Stimulated activated CD8-positive, alpha-beta memory T cell treated with anti-CD3 and anti-CD28 coated beads, Interleukin-2, amount 100 ng/mL, for 1 hour (primary cell): ENCODE data around the gene TGFB3.
"Not testable (repeated sequence)": the region's sequence is repeated elsewhere in the genome, so short reads cannot be mapped to it uniquely, and the experiment has no call there.

Experiments
- DNase-seq, 2 donors: peaks; one replicate each; pipeline ENCODE4 v3.0.0-alpha.2; 2020; ENCODE audit warnings: low read depth in 2 of 2

TGFB3 gene

DNA sequence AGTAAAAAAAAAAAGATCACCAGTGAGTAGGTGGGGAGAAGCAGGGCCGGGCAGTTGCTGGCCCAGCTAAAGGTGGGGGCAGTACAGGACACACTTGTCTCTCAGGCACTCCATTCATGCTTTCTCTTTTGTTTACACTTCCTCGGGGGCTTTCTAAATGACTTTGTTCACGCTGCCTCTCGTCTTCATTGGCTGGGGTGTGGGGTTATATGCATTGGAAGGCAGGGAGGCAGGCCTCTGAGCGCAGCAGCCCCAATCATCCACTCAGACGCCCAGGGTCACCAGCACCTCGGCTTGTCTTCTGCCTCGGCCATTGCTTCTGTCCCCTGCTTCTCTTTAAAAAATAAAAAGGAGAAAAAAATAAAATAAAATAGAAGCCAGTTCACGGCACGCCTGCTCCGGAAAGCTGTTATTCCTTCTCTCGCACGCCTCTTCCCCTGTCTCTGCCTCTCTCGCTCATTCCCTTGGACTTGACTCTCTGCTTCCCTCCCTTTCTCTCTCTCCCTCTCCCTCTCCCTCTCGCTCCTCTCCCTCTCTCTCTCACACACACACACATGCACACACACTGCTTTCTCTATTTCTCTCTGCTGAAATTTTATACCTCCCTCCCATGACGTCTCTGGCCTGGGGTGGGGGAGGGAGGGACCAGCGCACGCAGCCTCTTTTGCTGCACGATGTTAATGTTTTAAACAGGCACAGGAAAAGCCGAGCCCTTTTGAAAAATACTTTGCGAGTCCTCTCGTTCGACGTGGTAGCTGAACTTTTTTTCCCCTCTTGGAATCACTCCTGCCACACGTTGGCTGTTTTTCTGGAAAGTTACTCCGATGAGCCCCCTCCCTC, at the start of gene TGFB3:
TSS of gene TGFB3 (minus strand) at position 570 of the 840 bp plus-strand sequence. CDS start 1,102 bp downstream, outside the sequence.
- peak; percentile 27 to 30 for DNase-seq

DNA sequence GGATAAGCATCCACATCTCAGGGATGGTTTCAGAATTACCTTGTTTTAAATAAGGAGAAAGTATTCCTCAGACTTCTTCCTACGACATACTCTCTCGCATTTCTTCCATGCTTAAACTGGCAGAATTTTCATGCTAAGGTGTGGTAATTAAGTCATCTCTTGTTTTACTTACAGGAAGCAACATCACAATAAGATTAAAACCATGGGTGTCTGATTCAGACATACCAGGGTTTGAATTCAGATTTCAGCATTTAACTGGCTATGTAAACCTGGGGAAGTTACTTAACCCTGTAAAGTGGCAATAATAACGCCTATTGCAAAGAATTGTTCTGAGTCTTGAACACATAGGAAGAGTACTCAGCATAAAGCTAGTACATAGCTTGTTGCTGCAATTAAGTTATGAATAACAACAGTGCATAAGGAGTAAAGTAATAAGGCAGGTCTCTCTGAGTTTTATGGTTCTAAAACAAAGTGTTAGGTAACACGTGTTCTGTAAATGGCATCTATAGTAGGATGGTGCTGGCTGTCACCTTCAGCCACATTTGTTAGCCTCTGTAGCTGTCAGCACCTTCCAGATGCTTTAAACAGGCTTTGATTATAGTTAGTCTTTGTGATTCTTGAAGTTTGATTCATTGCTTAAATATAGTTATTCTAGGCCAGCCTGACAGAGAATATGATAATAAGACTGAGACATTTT, 42.6 kb upstream of the TGFB3 start:
- no peak for DNase-seq

DNA sequence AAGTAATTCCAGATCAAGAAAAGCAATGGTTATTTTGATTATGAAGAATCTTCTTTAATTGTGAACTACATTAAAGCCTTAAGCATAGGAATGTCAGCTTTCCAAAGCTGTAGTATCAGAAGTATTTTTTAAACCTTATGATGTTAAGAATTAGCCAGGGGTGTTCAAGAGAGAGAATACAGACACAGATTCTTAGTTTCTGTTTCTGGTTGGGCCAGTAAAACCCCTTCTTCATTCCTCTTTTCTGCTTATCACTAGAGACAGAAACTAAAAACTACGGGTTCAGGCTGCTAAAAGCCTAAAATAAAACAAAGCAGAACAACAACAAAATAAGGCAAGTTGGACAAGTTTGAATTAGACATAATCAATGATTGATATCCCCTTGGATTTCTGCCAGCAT, 42.0 kb upstream of the TGFB3 start:
- DNase-seq: no peak

DNA sequence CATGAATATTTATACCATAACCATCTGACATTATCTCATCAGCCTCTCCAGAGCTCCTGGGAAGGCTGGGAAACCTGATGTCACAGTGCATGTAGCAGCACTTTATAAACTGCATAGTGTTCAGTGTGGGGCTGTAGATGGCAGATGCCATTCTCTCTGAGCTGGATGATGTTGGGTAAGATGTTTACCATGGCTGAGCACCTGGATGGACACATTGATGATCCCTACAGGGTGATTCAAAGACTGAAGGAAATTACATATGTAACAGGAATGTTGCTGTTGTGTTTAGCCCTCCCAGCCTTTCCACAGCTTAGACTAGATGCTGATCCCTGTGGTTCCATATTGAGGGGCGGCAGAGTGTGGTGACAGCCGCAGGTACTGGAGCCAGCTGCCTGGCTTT, 41.2 kb upstream of the TGFB3 start:
- no peak for DNase-seq

DNA sequence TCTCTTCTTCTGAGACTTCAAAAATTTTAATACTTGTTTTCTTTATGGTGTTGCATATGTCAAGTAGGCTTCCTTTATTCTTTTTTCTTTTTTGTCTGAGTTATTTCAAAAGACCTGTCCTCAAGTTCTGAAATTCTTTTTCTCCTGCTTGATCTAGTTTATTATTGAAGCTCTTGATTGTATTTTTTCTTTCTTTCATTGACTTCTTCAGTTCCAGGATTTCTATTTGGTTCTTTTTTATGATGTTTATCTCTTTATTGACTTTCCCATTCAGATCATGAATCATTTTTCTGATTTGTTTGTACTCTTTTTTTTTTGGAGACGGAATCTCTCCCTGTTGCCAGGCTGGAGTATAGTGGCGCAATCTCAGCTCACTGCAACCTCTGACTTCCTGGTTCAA, 37.9 kb upstream of the TGFB3 start:
- no peak for DNase-seq

GRCh38 chr14:76015668-76016067, 33.9 kb upstream of the TGFB3 start:
- no peak for DNase-seq

DNA sequence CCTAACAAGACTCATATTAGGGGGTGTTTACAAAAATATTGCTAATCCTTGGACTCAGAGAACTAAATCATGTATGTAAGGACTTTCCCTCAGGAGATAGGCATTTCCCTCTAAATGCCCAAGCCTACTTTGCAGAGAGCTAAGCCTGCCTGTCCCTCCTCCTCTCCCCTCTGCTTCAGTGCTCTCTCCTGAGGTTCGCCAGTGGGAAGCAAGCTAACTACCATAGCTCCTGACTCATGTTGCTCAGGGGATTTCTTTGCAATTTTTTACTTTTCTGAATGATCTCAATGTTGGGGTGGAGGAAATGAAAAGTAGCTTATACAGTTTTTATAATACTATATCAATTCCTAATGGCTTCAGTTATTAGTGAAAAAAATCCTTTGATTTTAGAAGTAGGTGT, 33.4 kb upstream of the TGFB3 start:
- DNase-seq: no peak

- DNase-seq: no peak
Measured at GRCh38 chr14:76012354-76012753, 30.6 kb upstream of the TGFB3 start.

DNA sequence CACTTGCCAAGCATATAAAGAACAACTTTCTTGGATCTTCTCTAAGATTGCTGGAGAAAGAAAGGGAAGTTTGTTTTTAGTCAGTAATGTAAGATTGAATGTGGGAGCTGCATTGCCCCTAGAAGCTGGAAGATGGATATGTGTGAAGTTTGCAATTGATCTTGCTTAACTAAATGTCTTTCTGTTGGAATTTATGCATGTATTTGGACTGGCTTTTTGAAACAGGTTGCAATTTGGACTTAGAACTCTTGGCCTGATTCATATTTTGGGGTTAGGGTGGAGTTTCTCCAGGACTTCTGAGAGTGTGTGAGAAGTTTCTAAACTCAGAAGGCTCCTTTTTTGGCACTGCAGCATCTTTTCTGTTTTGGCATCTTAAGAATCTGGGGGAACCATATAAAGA, 30.1 kb upstream of the TGFB3 start:
- no peak for DNase-seq

DNA sequence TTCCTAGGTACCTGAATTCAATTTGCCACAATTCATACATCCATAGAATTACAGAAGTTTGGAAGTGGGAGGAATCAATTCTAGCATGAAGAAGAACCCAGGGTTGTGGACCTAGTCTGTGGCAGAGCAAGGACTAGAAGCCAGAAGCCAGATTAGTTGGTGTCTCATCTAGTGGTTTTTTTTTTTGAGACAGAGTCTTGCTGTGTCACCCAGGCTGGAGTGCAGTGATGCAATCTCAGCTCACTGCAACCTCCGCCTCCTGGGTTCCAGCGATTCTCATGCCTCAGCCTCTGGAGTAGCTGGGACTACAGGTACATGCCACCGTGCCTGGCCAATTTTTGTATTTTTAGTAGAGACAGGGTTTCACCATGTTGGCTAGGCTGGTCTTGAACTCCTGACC, 27.8 kb upstream of the TGFB3 start:
- DNase-seq: not testable (repeated sequence)

DNA sequence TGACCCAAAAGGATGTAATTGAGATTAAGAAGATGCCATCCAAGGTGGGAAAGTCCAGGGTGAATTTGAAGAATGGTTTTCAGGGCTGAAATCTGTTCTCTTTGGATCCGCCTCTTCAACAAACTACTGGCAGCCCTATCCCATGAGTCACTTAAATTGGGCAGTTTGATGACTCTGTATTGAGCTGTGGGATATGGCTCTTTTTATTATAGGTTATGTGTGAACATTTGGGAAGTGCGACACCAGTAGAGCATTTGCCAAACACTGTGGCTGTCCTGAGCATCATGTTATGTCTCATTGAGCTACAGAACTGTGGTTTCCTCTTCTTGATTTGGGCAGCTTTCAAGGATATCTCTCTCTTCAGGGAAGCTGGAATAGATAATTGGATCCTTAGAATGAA, 26.1 kb upstream of the TGFB3 start:
- no peak for DNase-seq

DNA sequence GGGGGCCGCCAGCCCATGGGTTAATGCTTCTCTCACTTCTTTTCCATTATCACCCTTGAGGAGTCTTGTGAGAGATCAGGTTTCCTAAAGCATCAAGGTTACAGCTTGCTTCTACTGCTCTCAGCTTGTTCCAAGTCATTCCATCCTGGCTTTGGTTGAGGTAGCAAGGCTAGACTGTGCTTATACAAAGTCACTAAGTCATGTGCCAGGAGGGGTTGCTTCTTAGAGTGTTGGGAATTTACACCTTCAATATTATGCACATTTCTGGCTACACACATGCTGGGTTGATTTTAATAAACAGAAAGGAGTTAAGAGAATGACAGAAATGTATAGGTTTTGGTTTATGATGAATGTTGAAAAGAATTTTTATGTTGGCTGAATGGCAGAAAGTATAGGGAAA, 25.6 kb upstream of the TGFB3 start:
- DNase-seq: no peak

DNA sequence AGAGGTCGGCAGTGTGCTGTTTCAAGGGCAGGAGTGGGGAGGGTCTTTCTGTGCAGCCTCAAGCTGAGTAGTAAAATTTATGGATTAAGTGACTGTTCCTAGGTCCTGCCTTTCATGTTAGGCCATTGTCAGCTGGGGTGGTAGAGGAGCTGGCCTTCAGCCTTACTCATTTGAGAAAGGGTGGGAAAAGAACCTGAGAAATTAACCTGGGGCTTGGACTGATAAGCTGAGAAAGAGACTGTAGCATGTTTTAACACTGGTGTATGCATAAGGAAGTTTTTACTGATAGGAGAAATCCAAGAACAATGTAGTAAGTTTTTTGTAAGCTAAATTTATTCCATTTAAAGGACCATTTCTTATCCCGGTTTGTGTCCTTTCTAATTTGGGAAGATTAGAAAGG, 24.5 kb upstream of the TGFB3 start:
- DNase-seq: no peak

GRCh38 chr14:76002383-76002782, 20.6 kb upstream of the TGFB3 start:
- DNase-seq: no peak

GRCh38 chr14:75999511-76000190, 17.9 kb upstream of the TGFB3 start:
- no peak for DNase-seq

DNA sequence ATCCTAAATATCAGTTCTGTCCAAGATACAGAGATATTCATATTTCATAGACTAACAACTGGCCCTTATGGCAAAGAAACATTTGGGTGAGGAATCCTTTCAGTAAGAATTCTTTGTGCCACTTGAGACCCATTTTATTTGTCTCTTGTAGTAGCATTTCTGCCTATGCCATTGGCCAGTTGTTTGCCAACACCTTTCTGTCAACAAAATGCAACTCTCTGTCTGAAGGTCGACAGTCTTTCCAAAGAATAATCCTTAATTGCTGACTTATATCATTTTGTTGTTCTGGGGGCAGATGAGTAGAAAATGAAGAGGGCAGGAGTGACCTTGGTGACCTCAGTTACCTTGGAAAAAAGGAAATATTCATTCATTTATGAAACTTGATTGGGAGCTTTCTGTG, 14.7 kb upstream of the TGFB3 start:
- no peak for DNase-seq

DNA sequence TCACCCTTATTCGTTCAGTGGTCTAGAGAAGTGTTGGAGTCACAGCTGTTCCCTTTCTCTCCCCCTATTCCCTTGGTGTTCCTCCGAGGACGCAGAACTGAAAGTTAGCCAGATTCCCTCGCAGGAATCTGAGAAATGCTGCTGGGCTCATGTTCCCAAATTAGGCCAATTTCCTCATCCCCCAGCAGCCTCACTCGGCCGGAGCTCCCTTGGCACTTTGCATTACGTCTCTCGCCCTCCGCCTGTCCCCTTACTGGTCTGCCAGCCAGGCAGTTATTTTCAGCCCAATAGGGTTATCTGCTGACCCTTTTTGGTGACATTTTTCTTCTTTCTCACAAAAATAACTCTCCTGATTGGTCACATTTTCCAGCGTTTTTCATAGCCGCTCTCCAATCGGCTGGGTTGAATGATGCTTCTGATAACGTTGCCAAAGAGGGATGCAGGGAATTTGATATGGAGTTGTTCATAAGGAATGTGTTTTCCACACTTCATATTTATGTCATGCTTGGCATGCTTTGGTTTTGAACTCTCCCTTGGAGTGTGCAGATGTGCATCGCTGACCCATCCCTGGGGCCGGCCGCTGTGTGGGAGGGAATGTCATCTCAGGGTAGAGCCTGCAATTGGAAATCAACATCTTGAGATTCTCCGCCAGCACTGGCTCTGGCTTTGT, 13.7 kb upstream of the TGFB3 start:
- no peak for DNase-seq

DNA sequence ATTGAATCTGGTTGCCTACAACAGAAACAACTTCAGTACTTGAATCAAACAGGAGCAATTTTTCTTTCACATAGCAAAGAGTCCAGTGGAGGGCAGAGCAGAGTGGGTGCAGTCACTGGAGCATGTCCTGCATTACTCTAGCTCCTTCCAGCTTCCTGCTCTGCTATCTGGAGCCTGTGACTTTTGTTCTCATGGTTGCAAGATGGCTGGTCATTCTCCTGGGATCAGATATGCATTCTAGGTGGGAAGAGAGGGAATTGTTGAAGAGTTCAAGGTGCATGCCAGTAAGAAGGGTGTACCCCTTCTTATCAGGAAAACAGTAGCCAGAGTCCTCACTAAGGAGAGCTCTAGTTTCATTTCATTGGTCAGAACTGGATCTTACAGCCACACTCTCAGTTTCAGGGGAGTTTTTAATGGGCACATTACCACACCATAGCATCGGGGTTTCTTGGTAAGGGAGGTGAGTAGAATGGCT, 11.8 kb upstream of the TGFB3 start:
- DNase-seq: no peak

DNA sequence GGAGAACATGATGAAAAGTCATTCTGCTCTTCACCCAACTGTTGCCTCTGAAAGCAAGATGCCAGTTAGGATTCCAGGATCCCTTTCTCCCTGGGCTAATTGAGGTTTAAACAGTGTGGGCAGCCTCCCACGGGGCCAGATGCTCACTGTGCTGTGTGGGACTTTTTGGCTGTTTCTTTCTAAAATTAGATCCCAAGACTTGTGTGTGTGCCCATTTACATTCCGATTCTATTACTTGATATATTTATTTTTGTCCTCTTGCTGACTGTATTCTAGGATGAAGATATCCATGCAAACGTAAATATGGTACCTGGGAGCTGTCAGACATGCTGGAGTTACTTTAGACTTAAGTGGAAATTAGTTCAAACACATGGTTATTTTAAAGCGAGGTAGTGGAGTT, 10.0 kb upstream of the TGFB3 start:
- no peak for DNase-seq

DNA sequence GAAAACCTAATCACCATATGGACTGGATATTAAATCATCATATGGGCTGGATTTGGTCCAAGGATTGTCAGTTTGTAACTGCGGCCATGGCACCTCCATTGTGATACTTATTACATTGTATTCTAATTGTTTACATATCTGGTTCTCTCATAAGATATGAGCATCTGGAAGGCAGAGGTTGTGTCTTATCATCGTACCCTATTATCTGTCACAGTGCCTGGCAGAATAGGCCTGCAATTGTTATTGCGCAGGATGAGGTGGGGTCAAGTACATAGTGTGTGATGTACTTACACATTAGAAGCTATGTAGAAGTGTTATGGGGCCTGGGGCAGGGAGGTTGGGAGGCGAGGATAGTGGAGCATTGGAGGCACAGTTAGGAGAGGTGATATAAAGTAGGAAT, 8.5 kb upstream of the TGFB3 start:
- DNase-seq: no peak

- DNase-seq: no peak
Measured at GRCh38 chr14:75989134-75989533, 7.3 kb upstream of the TGFB3 start.
